Measurements from ENCODE around the gene ZNF532.
"Not testable (repeated sequence)": the region's sequence is repeated elsewhere in the genome, so short reads cannot be mapped to it uniquely, and the experiment has no call there.

ZNF532 gene

DNA sequence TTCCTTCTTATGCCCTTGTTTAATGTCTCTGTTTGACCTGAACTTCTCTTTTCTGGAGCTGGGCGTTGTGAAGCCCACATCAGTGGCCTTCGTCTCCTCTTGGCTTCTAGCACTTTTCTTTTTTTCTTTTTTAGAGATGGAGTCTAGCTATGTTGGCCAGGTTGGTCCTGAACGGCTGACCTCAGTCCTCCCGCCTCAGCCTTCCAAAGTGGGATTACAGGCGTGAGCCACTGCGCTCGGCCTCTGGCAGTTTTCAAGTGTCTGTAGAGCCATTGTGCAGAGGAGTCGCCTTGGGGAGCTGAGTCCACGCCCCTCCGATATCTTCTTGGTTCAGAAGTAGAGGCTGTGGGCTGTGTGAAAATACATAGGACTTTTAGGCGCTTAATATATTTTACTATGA is 36.5 kb downstream of the ZNF532 start:
- no peak for DNase-seq (ENCODE audit: low read depth, low spot score)

GRCh38 chr18:58901783-58902182 is 37.1 kb downstream of the ZNF532 start:
- no peak for DNase-seq (ENCODE audit: low read depth, low spot score)

DNA sequence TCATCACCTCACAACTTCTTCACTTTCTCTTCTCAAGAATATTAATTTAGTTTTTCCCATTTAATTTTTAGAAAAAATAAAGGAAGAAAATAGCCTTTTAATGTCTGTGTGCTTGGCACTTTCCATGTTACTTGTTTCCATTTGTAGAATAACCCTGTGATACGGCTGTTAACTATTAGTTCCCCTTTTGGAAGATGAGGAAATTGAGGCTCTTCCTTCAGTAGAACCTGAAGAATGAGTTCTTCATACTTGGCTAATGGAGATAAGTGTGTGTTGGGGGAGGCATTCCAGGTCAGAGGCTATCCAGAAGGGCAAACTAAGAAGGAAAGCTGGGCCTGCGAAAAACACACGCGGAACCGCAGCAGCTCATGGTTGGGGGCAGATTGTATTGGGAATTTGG is 38.3 kb downstream of the ZNF532 start:
- no peak for DNase-seq (ENCODE audit: low read depth, low spot score)

DNA sequence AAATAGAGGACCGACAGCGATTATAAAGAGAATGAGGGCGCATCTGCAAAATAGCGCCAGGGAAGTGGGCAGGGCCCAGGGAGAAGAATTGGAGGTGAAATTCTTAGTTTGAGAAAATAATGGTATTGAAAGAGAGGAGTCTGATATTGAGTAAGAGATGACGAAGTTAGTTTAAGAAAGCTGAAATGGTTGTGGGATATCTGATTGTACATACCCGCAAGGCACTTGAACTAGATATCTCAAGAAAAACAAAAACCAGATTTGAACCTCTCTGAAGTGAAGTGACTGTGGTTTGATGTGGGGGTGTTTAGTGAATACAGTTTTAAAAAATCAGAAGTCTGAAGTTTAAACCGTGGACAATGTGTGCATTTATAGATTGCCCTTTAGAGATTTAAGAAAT is 38.9 kb downstream of the ZNF532 start:
- DNase-seq (ENCODE audit: low read depth, low spot score) = no peak

DNA sequence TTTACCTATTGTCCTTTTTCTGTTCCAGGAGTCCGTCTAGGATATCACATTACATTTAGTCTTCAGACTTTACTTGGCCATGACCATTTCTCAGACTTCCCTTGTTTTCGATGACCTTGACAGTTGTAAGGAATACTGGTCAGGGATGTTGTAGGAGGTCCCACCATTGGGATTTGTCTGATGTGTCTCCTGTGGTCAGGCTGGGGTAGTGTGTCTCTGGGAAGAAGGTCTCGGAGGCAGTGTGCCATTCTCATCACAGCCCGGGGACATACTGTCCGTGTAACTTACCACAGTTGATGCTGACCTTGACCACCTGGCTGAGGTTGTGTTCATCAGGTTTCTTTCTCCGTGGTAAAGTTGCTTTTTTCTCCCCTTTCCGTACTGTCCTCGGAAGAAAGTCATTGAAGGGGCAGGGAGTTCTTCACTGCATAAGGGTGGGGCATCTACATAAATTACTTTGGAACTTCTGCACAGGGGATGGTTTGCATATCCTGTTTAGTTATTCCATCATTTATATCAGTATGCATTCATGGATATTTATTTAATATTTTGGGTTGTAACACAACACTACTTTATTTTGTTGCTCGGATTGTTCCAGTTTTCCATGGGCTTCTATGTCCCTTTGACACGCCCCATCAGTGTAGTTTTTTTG is 41.2 kb downstream of the ZNF532 start:
- DNase-seq (ENCODE audit: low read depth, low spot score) = no peak

GRCh38 chr18:58908006-58908405 is 43.3 kb downstream of the ZNF532 start:
- DNase-seq (ENCODE audit: low read depth, low spot score) = no peak

DNA sequence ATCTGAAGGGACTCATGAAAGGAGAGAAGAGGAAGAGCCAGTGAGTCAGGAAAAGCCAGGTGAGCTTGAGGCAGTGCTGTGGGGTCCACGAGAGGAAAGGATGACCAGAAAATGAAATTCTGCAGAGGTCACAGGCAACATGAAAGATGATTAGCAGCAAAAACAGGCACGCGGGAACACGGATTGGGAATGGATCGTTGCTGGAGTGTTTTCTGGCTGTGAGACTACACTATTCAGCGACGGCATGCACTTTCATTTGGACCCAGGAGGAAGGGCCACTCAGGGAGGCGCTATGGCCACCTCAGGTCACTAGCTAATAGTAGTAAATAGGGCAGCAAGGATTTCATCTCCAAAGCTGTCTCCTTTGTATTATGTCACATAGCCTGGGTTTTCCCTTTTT is 44.8 kb downstream of the ZNF532 start:
- DNase-seq (ENCODE audit: low read depth, low spot score) = no peak

DNA sequence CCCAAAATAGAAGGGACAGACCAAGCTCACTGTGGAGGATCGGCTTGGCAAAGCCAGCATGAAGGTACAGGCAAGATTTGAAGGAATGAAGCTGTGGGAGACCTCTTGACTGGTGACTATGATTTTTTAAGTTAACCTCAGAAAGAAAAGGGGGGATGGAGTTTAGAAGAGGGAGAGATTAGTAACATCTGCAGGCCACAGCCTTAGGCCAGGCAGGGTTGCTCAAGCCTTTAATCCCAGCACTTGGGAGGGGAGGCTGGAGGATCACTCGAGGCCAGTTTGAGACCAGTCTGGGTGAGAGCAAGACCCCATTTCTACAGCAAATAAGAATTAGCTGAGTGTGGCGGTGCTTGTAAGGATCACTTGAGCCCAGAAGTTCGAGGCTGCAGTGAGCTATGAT is 46.6 kb downstream of the ZNF532 start:
- DNase-seq (ENCODE audit: low read depth, low spot score) = no peak

DNA sequence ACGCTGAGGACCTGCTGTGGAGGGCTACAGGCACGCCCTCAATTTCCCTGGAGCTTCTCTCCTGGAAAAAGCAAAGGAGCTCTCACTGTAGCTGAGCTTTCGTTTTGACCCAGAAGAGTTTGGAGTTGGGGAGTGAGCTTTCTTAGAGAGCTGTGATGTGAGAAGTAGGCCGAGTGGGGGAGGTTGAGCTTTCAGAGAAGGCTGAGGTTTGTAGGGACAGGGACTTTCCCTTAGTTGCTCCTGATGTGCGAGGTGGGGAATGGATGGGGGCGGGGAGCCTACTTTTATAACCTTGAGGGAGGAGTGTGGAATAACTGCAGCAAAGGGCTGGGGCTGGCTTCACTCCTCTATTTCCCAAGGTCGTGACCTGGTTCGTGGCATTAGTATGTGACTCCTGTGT is 47.1 kb downstream of the ZNF532 start:
- no peak for DNase-seq (ENCODE audit: low read depth, low spot score)

DNA sequence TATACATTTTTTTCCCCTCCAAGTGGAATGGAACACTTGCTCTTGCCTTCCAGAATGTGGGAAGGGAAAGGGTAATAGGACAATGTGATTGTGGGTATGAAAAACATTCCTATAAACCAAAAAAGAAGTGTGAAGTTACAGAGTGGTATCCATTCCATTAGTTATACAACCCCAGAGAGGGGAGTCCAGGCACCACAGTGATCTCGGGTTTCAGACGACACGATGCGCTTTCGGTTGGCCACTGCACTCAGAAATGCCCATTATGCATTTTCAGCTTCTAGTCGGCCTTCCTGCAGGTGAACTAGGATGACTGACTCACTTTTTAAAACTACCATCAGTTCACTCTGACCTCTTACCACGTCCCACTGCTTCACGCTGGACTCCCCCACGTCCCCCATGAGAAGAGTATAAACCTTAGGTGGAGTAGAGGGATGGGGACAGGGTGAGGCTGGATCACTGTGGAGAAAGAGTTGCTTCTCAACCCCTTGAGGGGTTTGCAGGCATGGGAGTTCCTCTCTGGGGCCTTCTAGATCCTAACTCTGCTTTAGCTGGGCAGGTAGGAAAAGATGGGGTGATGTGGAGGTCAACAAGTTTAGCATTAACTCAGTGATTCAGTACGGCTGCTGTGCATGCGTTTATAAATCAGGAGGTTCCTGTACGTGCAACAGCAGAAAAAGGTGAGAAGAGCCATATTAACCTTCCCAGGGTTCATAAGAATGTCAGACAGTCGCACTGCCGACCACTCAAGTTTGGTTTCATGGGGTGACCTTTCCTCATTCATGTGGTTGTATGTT is 50.5 kb downstream of the ZNF532 start:
- no peak for DNase-seq (ENCODE audit: low read depth, low spot score)

- DNase-seq (ENCODE audit: low read depth, low spot score) = no peak
Measured at GRCh38 chr18:58915995-58916394, 51.3 kb downstream of the ZNF532 start.

GRCh38 chr18:58919934-58920333 is 55.3 kb downstream of the ZNF532 start:
- DNase-seq (ENCODE audit: low read depth, low spot score) = not testable (repeated sequence)

- no peak for DNase-seq (ENCODE audit: low read depth, low spot score)
Measured at GRCh38 chr18:58922995-58923394, 58.3 kb downstream of the ZNF532 start.

DNA sequence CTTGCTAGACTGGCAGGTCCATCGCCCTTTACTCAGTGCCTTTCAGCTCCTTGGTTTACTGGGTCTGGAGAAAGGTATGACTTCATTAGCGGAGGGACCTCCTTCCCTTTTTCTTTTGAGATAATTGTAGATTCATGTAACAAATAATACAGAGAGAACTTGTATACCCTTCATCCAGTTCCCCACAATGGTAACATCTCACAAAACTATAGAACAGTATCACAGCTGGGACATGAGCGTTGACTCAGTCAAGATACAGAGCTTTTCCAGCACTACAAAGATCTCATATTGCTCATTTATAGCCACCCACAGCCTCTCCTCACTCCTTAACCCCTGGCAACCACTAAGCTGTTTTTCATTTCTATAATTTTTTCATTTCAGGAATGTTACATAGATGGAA is 59.8 kb downstream of the ZNF532 start:
- no peak for DNase-seq (ENCODE audit: low read depth, low spot score)

- DNase-seq (ENCODE audit: low read depth, low spot score) = no peak
Measured at GRCh38 chr18:58927659-58928058, 63.0 kb downstream of the ZNF532 start.

- no peak for DNase-seq (ENCODE audit: low read depth, low spot score)
Measured at GRCh38 chr18:58928386-58928785, 63.7 kb downstream of the ZNF532 start.

DNA sequence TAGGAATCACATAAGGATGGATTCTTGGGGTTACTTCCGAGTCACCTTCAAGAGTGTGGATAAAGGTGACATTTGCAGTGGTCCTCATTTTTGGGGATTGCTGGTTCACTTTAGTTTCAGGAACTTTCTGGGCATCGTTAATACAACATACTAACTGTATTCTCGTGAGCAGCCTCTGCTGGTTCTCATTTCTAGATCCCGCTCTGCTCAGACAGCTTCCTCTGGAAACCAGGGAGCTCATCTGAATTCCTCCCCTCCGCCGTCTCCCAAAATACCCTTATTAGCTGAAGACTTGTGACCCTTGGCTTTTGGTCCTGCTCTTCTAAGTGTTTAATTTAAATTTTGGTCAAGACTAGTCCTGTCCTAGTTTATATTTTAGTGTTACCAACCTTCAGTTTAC is 64.5 kb downstream of the ZNF532 start:
- DNase-seq (ENCODE audit: low read depth, low spot score) = no peak

DNA sequence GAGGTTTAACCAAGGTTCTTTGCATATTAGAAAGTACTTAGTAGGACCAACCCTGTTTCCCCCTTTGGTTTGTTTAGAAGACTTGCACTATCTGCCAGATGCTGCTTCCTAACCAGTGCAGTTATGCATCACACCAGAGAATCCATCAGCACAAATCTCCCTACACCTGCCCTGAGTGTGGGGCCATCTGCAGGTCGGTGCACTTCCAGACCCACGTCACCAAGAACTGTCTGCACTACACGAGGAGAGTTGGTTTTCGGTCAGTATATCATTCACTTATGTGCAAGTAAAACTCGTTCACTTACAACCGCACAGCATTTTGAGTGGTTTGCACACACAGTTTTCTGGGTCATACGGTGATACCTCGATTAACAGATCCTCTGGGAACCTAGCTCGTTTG is 69.7 kb downstream of the ZNF532 start:
- DNase-seq (ENCODE audit: low read depth, low spot score) = no peak

GRCh38 chr18:58934933-58935577 is 70.4 kb downstream of the ZNF532 start:
- DNase-seq (ENCODE audit: low read depth, low spot score) = no peak

DNA sequence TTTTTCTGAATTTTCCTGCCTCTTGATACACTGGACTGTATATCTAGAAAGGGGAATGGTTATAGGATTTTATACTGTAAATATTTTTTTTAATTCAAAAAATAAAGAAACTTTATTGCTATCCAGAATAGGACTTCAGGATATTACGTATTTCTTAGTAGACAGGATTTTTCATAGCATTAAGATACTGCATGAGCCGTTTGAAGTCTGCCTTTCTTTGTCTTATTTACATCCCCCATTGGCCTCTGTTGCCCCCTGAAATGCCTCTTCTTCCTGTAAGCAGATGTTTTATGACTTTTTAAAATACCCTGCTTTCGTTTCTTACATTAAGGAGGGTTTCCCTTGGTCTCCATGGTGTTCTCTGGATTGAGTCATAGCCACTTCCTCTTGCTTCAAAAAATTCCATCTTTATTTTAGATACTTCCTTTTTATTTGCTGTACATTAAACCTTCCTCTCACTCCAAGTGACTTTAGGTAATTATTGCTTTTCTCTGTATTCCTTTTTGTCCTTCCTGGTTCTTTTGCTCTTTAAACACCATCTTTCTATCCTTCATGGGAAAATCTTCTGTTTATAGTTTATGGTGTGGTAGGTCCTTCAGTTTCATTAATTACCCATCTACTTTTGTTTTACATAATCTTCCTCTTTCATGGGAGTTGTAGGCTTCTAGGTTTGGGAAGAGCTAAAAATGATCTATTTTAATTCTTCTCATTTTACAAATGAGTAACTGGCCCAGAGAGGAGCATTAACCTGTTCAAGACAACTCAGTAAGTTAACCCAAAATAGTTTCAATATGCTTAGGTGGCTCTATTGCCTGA is 72.6 kb downstream of the ZNF532 start:
- no peak for DNase-seq (ENCODE audit: low read depth, low spot score)

- DNase-seq (ENCODE audit: low read depth, low spot score) = no peak
Measured at GRCh38 chr18:58937887-58938267, 73.2 kb downstream of the ZNF532 start.
